ENCODE data around the gene ALDH18A1.
"Not testable (repeated sequence)": the region's sequence is repeated elsewhere in the genome, so short reads cannot be mapped to it uniquely, and the experiment has no call there.

Gene ALDH18A1

DNA sequence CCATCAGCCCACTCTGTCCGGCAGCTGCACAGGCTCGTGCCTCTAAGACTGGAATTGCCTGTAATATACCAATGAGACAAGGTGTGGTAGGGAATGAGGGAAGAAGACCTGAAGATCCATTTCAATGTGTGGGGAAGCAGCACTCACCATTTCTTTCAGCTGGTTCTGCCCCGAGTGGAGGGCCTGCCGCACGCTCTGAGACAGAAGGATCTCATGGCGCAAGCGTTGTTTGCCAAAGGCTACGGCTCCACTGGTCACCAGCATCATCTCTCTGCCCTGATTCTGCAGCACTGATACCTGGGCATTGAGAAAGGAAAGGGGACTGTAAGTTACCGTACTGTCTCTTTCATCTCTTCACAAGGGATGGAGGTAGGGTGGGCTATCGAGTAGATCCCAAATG, 19.4 kb downstream of the ALDH18A1 start:
- no peak overlapping the region for H3K4me3 Mint-ChIP-seq
- no peak for ATAC-seq (replicated peaks)
- H3K27me3 Mint-ChIP-seq, result no peaks in the 10 kb centered on the region
- peaks cover 0 to 2% of the 10 kb centered on the region in 2 donors for H3K4me1 Mint-ChIP-seq (ENCODE audit: low read depth in 2 of 2)
- no peaks in the 10 kb centered on the region for H3K9me3 Mint-ChIP-seq
- peaks cover 56% of the 10 kb centered on the region for H3K36me3 Mint-ChIP-seq (ENCODE audit: insufficient read depth)
- H3K27ac Mint-ChIP-seq, result no peak overlapping the region
- DNase-seq, result no peak

DNA sequence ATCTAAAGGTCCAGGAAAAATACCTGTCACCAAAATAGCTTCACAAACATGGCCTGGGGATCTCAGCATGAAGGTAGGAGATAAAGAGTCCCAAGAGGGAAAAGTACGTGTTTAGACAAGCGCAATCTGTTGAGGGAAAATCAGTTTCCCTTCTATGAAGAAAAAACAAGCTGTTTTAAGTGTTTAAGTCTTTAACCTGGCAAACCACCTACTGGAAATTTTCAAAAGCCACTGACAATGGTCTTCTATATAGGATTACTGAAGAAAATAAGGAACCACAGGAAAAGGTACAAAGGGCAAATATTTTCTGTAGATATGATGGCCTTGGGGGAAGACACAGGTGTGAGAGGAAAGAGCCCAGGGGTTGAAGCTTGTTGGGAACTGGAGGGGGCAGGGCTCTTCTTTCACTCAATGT, 21.2 kb downstream of the ALDH18A1 start:
- peaks cover 51% of the 10 kb centered on the region for H3K36me3 Mint-ChIP-seq (ENCODE audit: insufficient read depth)
- no peak overlapping the region for H3K4me3 Mint-ChIP-seq
- no peak for ATAC-seq (replicated peaks)
- no peaks in the 10 kb centered on the region for H3K27me3 Mint-ChIP-seq
- no peaks in the 10 kb centered on the region for H3K9me3 Mint-ChIP-seq
- peaks cover 0 to 2% of the 10 kb centered on the region in 2 donors for H3K4me1 Mint-ChIP-seq (ENCODE audit: low read depth in 2 of 2)
- DNase-seq, result no peak
- no peak overlapping the region for H3K27ac Mint-ChIP-seq

DNA sequence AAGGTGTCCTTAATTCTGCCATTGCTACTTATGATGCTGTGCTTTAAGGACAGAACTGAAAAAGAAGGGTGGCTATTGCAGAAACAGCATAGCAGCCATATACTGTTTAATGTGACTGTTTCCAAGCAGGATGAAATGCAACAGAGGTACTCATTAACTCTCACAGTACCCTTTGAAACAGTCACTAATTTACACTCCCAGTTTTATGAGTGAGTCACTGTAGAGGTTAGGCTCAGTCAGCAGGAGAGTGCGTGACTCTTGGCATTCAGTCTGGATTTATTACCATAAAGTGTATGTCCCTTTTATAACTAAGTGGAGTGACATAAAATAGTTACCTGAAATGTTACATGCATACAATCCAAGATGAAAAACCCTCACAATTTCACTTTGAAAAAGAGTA, 27.7 kb downstream of the ALDH18A1 start:
- Mint-ChIP-seq H3K4me3 (no peak overlapping the region), H3K27ac (peak overlapping the region in 1 of 2 donors; percentile 12), H3K9me3 (no peaks in the 10 kb centered on the region), H3K27me3 (no peaks in the 10 kb centered on the region), H3K4me1 (ENCODE audit: low read depth in 2 of 2) (no peaks in the 10 kb centered on the region), H3K36me3 (ENCODE audit: insufficient read depth) (peaks cover 44% of the 10 kb centered on the region)
- ATAC-seq (replicated peaks) (no peak), DNase-seq (no peak)

DNA sequence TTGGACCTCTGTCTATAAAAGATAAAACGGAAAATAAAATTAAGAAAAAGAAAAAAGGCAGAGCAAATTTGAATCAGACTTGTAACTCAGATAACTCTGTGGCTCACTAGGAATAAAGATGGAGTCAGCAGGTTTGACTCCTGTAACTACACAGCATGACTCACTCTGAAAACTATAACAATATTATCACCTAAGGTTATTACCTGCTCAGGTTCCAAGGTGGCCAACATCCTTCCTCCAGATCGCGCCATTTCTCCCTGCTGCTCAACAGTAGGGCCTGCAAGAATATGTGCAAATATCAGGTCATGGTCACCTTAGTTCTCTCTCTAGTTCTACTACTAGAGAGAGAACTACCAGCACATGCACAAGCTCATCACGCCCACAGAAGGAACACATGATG, 30.0 kb downstream of the ALDH18A1 start:
- no peaks in the 10 kb centered on the region for H3K9me3 Mint-ChIP-seq
- H3K36me3 Mint-ChIP-seq (ENCODE audit: insufficient read depth), result peaks cover 35% of the 10 kb centered on the region
- no peak for DNase-seq
- H3K27ac Mint-ChIP-seq, result no peak overlapping the region
- H3K4me3 Mint-ChIP-seq, result no peak overlapping the region
- no peaks in the 10 kb centered on the region for H3K4me1 Mint-ChIP-seq (ENCODE audit: low read depth in 2 of 2)
- H3K27me3 Mint-ChIP-seq, result no peaks in the 10 kb centered on the region
- no peak for ATAC-seq (replicated peaks)

DNA sequence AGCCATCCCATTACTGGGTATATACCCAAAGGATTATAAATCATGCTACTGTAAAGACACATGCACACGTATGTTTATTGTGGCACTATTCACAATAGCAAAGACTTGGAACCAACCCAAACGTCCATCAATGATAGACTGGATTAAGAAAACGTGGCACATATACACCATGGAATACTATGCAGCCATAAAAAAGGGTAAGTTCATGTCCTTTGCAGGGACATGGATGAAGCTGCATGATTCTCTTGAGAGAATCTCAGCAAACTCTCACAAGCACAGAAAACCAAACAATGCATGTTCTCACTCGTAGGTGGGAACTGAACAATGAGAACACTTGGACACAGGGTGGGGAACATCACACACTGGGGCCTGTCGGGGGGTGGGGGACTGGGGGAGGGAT, 36.1 kb downstream of the ALDH18A1 start:
- H3K36me3 Mint-ChIP-seq (ENCODE audit: insufficient read depth), result peaks cover 45% of the 10 kb centered on the region
- H3K4me3 Mint-ChIP-seq; H3K27me3 Mint-ChIP-seq; H3K9me3 Mint-ChIP-seq; ATAC-seq (replicated peaks); DNase-seq; H3K27ac Mint-ChIP-seq; H3K4me1 Mint-ChIP-seq (ENCODE audit: low read depth in 2 of 2): not testable (repeated sequence)

DNA sequence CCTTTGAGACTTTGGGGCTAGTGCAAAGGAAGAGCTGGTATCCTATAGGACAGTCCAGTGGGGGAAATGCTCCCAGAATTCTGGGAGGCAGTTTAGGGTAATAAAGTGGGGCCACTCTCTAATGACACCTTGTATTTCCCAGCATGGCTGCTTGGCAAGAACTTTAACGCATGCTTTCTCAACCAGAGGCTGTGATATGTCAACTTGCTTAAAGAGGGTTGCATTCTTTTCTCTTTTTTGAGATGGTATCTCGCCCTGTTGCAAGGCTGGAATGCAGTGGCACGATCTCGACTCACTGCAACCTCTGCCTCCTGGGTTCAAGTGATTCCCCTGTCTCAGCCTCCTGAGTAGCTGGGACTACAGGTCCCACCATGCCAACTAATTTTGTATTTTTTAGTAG, 38.4 kb downstream of the ALDH18A1 start:
- ATAC-seq (replicated peaks), result no peak
- H3K9me3 Mint-ChIP-seq, result no peaks in the 10 kb centered on the region
- H3K27me3 Mint-ChIP-seq, result no peaks in the 10 kb centered on the region
- peak overlapping the region in 1 of 2 donors; percentile 44 for H3K27ac Mint-ChIP-seq
- no peak for DNase-seq
- H3K4me1 Mint-ChIP-seq (ENCODE audit: low read depth in 2 of 2), result no peaks in the 10 kb centered on the region
- H3K4me3 Mint-ChIP-seq, result no peak overlapping the region
- H3K36me3 Mint-ChIP-seq (ENCODE audit: insufficient read depth), result peaks cover 51% of the 10 kb centered on the region

DNA sequence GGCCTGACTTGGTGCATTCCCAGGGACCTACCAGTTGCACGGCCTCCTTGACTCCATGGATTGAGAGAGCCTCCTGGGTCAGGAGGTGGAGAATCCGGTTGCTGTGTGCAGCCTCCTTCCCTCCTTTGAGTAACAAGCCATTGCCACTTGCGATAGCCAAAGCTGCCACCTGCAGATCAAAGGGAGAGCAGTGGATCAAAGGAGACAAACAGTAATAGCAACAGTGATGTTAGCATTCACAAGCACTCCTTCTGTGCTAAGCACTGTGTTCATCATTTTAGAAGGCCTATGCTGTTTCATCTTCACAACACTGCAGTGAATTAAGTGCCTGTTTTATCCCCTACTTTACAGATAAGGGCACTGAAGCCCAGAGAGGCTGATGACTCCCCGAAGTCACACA, 40.1 kb downstream of the ALDH18A1 start:
- H3K9me3 Mint-ChIP-seq, result no peaks in the 10 kb centered on the region
- H3K27ac Mint-ChIP-seq, result peak overlapping the region in 1 of 2 donors; percentile 44
- no peak for ATAC-seq (replicated peaks)
- no peak for DNase-seq
- no peak overlapping the region for H3K4me3 Mint-ChIP-seq
- no peaks in the 10 kb centered on the region for H3K4me1 Mint-ChIP-seq (ENCODE audit: low read depth in 2 of 2)
- H3K36me3 Mint-ChIP-seq (ENCODE audit: insufficient read depth), result peaks cover 53% of the 10 kb centered on the region
- no peaks in the 10 kb centered on the region for H3K27me3 Mint-ChIP-seq

DNA sequence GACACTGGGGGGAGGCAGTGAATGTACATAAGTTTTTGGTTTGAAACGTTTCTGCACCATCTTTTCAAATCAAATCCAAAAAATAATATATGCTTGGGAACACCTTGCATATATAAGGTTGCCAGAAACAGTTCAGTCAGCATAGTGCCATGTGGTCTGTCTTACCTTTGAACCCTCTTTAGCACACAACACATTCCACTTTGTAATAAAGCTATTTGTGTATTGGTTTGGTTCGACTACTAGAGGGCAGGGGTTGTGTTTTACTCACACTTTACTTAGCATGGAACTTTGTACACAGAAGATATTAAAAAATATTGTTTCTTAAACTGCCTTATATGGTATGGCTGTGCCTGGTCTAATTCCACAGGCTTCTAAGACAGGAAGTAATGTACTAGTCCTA, 43.2 kb downstream of the ALDH18A1 start:
- ATAC-seq (replicated peaks), result no peak
- peaks cover 59% of the 10 kb centered on the region for H3K36me3 Mint-ChIP-seq (ENCODE audit: insufficient read depth)
- no peak overlapping the region for H3K27ac Mint-ChIP-seq
- H3K4me3 Mint-ChIP-seq, result no peak overlapping the region
- no peaks in the 10 kb centered on the region for H3K9me3 Mint-ChIP-seq
- no peaks in the 10 kb centered on the region for H3K4me1 Mint-ChIP-seq (ENCODE audit: low read depth in 2 of 2)
- no peak for DNase-seq
- H3K27me3 Mint-ChIP-seq, result no peaks in the 10 kb centered on the region

DNA sequence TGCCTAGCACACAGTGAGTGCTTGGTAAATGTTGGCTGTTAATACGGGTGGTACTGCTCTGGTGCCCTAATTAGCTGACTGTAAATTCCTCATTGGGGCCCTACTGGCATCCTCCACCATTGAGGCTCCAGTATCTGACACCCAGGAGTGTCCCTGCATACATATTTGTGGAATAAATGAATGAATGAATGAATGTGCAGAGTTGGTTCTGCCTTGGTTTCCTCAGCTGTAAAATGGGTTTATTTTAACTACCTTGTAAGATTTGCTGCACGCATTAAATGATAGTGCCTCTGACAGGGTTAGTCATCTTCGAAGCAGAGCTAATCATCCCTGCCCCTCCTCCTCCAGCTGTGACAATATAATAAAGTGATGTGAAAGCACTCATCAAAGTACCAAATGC, 45.8 kb downstream of the ALDH18A1 start:
- DNase-seq, result no peak
- no peaks in the 10 kb centered on the region for H3K27me3 Mint-ChIP-seq
- no peaks in the 10 kb centered on the region for H3K9me3 Mint-ChIP-seq
- H3K27ac Mint-ChIP-seq, result peak overlapping the region in 1 of 2 donors; percentile 15
- peaks cover 67% of the 10 kb centered on the region for H3K36me3 Mint-ChIP-seq (ENCODE audit: insufficient read depth)
- ATAC-seq (replicated peaks), result no peak
- no peak overlapping the region for H3K4me3 Mint-ChIP-seq
- H3K4me1 Mint-ChIP-seq (ENCODE audit: low read depth in 2 of 2), result no peaks in the 10 kb centered on the region

DNA sequence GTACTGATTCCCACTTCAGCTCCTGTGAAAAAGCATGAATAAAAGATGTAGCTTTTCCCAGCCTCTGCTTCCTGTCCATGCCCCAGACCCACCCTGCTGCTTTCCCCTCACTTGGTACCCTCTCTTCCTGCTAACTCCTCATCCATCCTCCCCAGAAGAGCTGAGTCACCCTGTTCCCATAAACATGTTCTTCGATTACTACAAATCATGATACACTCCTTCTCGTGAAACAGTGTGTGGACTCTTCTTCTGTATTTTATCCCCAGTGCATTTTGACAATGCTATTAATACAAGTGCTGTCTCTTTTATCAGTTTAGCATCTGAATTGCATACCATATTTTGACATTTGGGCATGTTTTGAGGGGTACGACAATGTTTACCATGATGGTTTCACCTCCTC, 49.6 kb downstream of the ALDH18A1 start:
- DNase-seq (no peak), ATAC-seq (replicated peaks) (no peak)
- Mint-ChIP-seq H3K4me1 (ENCODE audit: low read depth in 2 of 2) (no peaks in the 10 kb centered on the region), H3K36me3 (ENCODE audit: insufficient read depth) (peaks cover 51% of the 10 kb centered on the region), H3K27ac (no peak overlapping the region), H3K9me3 (no peaks in the 10 kb centered on the region), H3K27me3 (no peaks in the 10 kb centered on the region), H3K4me3 (no peak overlapping the region)

DNA sequence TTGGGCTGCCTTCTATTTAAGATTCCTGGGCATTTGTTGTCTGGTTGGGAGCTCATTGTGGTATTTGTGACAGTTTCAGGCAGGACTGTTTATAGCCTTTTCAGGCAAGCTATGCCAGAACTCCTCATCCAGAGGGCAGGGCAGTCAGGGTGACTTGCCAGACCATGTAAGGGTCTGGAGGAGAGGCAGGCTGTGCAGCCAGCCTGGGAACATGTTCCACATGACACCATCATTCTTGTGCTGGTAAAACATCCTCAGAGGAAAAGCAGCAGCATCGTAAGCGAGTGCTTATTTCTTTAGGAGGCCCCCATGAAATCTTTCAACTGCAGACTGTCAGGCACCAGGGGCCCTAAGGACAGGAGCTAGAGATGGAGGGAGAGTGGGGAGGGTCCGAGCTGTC, 51.3 kb downstream of the ALDH18A1 start:
- DNase-seq, result no peak
- H3K27ac Mint-ChIP-seq, result no peak overlapping the region
- no peak overlapping the region for H3K4me3 Mint-ChIP-seq
- H3K9me3 Mint-ChIP-seq, result no peaks in the 10 kb centered on the region
- peaks cover 35% of the 10 kb centered on the region for H3K36me3 Mint-ChIP-seq (ENCODE audit: insufficient read depth)
- H3K4me1 Mint-ChIP-seq (ENCODE audit: low read depth in 2 of 2), result no peaks in the 10 kb centered on the region
- H3K27me3 Mint-ChIP-seq, result no peaks in the 10 kb centered on the region
- no peak for ATAC-seq (replicated peaks)

DNA sequence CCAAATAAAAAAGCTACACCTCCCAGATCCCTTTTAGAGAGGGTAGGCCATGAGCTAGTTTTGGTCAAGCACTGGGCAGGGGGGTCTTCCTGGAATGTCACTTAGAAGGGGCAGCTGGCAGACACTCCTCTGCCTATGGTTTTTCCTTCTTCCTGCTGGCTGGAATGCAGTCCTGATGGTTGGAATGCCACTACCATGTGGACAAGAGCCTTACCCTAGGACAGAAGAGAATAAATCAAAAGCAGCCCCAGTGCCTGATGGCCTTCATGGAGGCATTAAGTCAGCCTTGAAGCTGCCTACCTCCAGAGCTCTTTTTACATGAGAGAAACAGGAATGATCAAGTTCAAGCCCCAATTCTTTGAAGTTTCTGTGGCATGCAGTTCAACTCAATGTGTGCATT, 51.9 kb downstream of the ALDH18A1 start:
- H3K4me1 Mint-ChIP-seq (ENCODE audit: low read depth in 2 of 2), result no peaks in the 10 kb centered on the region
- H3K36me3 Mint-ChIP-seq (ENCODE audit: insufficient read depth), result peaks cover 29% of the 10 kb centered on the region
- no peaks in the 10 kb centered on the region for H3K9me3 Mint-ChIP-seq
- no peak overlapping the region for H3K27ac Mint-ChIP-seq
- peaks cover 0 to 4% of the 10 kb centered on the region in 2 donors for H3K27me3 Mint-ChIP-seq
- no peak overlapping the region for H3K4me3 Mint-ChIP-seq
- ATAC-seq (replicated peaks), result no peak
- DNase-seq, result no peak

DNA sequence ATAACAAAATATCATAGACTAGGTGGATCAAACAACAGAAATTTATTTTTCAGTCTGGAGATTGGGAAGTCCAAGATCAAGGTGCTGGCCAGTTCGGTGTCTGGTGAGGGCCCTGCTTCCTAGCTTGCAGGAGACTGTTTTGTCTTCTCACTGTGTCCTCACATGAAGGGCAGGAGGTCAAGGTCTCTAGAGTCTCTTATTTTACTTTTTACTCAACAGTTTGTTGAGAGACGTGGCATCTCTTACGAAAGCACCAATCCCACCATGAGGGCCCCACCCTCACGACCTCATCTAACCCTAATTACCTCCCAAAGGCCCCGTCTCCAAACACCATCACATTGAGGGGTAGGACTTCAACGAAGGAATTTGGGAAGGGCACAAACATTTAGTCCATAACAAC, 54.1 kb downstream of the ALDH18A1 start:
- no peak overlapping the region for H3K27ac Mint-ChIP-seq

DNA sequence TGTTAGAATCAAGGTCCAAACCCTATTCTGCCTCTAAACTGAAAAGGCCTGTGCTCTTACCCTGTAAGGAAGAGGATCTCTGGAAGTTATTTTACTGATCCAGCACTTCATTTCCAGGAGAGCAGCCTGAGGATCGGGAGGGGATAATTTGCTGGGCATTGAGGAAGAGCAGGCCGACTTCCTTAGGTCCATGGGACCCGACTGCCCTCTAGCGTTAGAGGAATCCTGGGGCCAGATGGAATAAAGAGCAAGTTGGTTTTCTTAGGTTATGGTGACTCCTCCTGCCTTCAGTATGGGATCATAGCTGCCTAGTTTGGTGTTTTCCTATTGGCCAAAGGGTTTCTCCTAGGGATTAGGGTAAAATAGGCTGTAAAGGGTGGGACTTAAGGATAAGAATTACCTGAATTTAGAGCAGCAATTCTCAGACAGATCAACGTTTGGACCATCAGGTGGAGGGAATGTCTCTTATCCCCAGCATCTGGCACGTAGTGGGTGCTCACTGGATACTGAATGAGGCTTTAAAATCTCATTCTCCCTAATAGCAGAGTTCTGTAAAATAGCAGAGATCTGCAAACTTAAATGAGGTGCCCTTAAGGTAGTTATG, 55.3 kb downstream of the ALDH18A1 start:
- H3K36me3 Mint-ChIP-seq (ENCODE audit: insufficient read depth), result peaks cover 6% of the 10 kb centered on the region
- peak; percentile 36 for ATAC-seq (replicated peaks)

More for the DNA sequence above, 54.1 kb downstream of the ALDH18A1 start:
- no peak for ATAC-seq (replicated peaks)
- DNase-seq, result no peak
- Mint-ChIP-seq H3K36me3 (ENCODE audit: insufficient read depth) (peaks cover 10% of the 10 kb centered on the region), H3K4me1 (ENCODE audit: low read depth in 2 of 2) (no peaks in the 10 kb centered on the region), H3K9me3 (no peaks in the 10 kb centered on the region), H3K4me3 (no peak overlapping the region), H3K27me3 (peaks cover 0 to 12% of the 10 kb centered on the region in 2 donors)

DNA sequence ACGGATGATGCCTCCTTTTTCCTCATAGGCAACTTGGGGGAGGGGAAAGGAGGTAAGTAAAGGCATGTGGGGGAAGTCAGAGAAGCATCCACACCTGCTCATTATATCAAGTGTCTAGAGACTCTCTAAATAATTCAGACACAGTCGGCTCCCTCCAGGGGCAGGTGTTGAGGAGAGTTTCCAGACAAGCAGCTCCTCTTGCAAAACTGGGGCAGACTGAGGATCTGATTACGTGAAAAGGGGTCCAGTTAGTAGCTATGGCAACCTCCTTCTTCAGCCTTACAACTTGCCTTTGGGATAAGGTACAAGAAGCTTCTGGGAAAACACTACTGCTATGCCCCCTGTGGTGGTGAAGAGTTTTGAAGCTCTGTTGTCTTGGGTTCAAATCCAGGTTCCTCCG, 56.4 kb downstream of the ALDH18A1 start:
- no peaks in the 10 kb centered on the region for H3K36me3 Mint-ChIP-seq (ENCODE audit: insufficient read depth)
- ATAC-seq (replicated peaks), result no peak
- H3K27me3 Mint-ChIP-seq, result peaks cover 13 to 20% of the 10 kb centered on the region in 2 donors
- no peak overlapping the region for H3K27ac Mint-ChIP-seq
- DNase-seq, result no peak
- no peak overlapping the region for H3K4me3 Mint-ChIP-seq
- no peaks in the 10 kb centered on the region for H3K4me1 Mint-ChIP-seq (ENCODE audit: low read depth in 2 of 2)
- H3K9me3 Mint-ChIP-seq, result no peaks in the 10 kb centered on the region

More for the DNA sequence above, 55.3 kb downstream of the ALDH18A1 start:
- peaks cover 11 to 20% of the 10 kb centered on the region in 2 donors for H3K27me3 Mint-ChIP-seq
- no peaks in the 10 kb centered on the region for H3K9me3 Mint-ChIP-seq
- DNase-seq, result peak; percentile 19 to 27 (median 25)
- no peak overlapping the region for H3K27ac Mint-ChIP-seq
- H3K4me3 Mint-ChIP-seq, result no peak overlapping the region
- no peaks in the 10 kb centered on the region for H3K4me1 Mint-ChIP-seq (ENCODE audit: low read depth in 2 of 2)

Data from effector memory CD8-positive, alpha-beta T cell (primary cell).